Transverse colon (tissue), 4 donors: Measurements from ENCODE around the gene CCDC88C.

Experiments used
- POLR2AphosphoS5 ChIP-seq, 3 donors: sonication (generic); formaldehyde crosslinking; IDR thresholded peaks; one replicate each; pipeline ENCODE4 v1.6.1; 2016; ENCODE audit warnings: antibody characterized with exemption in 3 of 3
- TF ChIP-seq, protein P1 (sequence below), 5 experiments: fragments of 200-600 bp in 3 of 5; fragments of 450-650 bp in 2 of 5; sonication (generic) in 3 of 5; IDR thresholded peaks; 1 replicate in 2 of 5; 2 replicates in 3 of 5; pipeline ENCODE4 v1.5.1; 2016 to 2017; ENCODE audit warnings: antibody characterized with exemption in 5 of 5, inconsistent platforms in 3 of 5, mild to moderate bottlenecking in 2 of 5, moderate library complexity in 1 of 5

DNA sequence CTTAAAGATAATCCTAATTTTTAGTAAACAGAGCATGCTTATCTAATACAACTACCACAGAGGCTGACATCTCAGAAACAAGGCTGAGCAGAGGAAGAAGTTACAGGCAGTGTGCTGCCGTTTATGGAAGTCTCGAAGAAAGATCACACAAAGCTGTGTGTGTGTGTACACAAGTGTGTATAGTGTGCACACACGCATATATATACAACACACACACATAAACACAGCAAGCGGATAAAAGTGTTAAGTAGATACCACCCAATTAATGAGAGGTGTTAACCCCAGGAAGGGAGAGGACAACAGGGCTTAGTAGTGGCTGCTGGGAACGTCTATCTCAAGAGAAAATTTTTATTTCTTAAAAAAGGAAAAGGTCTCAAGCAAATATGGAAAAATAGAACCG, 15.3 kb downstream of the CCDC88C start:
- TF ChIP-seq, protein P1, sequence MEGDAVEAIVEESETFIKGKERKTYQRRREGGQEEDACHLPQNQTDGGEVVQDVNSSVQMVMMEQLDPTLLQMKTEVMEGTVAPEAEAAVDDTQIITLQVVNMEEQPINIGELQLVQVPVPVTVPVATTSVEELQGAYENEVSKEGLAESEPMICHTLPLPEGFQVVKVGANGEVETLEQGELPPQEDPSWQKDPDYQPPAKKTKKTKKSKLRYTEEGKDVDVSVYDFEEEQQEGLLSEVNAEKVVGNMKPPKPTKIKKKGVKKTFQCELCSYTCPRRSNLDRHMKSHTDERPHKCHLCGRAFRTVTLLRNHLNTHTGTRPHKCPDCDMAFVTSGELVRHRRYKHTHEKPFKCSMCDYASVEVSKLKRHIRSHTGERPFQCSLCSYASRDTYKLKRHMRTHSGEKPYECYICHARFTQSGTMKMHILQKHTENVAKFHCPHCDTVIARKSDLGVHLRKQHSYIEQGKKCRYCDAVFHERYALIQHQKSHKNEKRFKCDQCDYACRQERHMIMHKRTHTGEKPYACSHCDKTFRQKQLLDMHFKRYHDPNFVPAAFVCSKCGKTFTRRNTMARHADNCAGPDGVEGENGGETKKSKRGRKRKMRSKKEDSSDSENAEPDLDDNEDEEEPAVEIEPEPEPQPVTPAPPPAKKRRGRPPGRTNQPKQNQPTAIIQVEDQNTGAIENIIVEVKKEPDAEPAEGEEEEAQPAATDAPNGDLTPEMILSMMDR (IDR thresholded peaks at IDR 0.05) = no peak
- no peak for TF ChIP-seq POLR2AphosphoS5 (IDR thresholded peaks at IDR 0.05)
